Measurements from ENCODE around the gene TPD52L2. TPM values are rescaled to one million over a fixed set of nuclear protein-coding genes. Genes with fewer than 3 reads are reported as not detected.
A peak's percentile ranks its signal among the peaks of the same experiment; 100 is the strongest.
"Not testable (repeated sequence)": the region's sequence is repeated elsewhere in the genome, so short reads cannot be mapped to it uniquely, and the experiment has no call there.

Gene TPD52L2
- total RNA-seq, 1 donor from 2014 or later = 114 TPM

- peak; percentile 92 for DNase-seq (ENCODE audit: low spot score)
These were observed 29.8 kb upstream of the TPD52L2 start for GRCh38 chr20:63835021-63835858.

GRCh38 chr20:63836458-63837344, 28.4 kb upstream of the TPD52L2 start:
- DNase-seq (ENCODE audit: low spot score) = no peak

- no peak for DNase-seq (ENCODE audit: low spot score)
These were observed 27.6 kb upstream of the TPD52L2 start for GRCh38 chr20:63837479-63837878.

- DNase-seq (ENCODE audit: low spot score) = no peak
These were observed 25.4 kb upstream of the TPD52L2 start for GRCh38 chr20:63839620-63840019.

GRCh38 chr20:63840405-63840828, 24.7 kb upstream of the TPD52L2 start:
- DNase-seq (ENCODE audit: low spot score) = peak; percentile 87

- DNase-seq (ENCODE audit: low spot score) = no peak
These were observed 22.8 kb upstream of the TPD52L2 start for GRCh38 chr20:63842258-63842657.

GRCh38 chr20:63843222-63843621, 21.8 kb upstream of the TPD52L2 start:
- DNase-seq (ENCODE audit: low spot score) = no peak

- no peak for DNase-seq (ENCODE audit: low spot score)
These were observed 21.3 kb upstream of the TPD52L2 start for GRCh38 chr20:63843778-63844177.

GRCh38 chr20:63844511-63844991, 20.5 kb upstream of the TPD52L2 start:
- no peak for DNase-seq (ENCODE audit: low spot score)

GRCh38 chr20:63846128-63846771, 18.8 kb upstream of the TPD52L2 start:
- no peak for DNase-seq (ENCODE audit: low spot score)

GRCh38 chr20:63846888-63847236, 18.2 kb upstream of the TPD52L2 start:
- no peak for DNase-seq (ENCODE audit: low spot score)

GRCh38 chr20:63847237-63848002, 17.6 kb upstream of the TPD52L2 start:
- DNase-seq (ENCODE audit: low spot score) = no peak

- DNase-seq (ENCODE audit: low spot score) = no peak
These were observed 16.8 kb upstream of the TPD52L2 start for GRCh38 chr20:63848003-63848911.

- DNase-seq (ENCODE audit: low spot score) = no peak
These were observed 14.2 kb upstream of the TPD52L2 start for GRCh38 chr20:63850689-63851547.

- DNase-seq (ENCODE audit: low spot score) = not testable (repeated sequence)
These were observed 13.5 kb upstream of the TPD52L2 start for GRCh38 chr20:63851548-63851943.

- DNase-seq (ENCODE audit: low spot score) = not testable (repeated sequence)
These were observed 11.4 kb upstream of the TPD52L2 start for GRCh38 chr20:63853733-63854068.

- DNase-seq (ENCODE audit: low spot score) = no peak
These were observed 10.9 kb upstream of the TPD52L2 start for GRCh38 chr20:63854069-63854765.

- no peak for DNase-seq (ENCODE audit: low spot score)
These were observed 10.2 kb upstream of the TPD52L2 start for GRCh38 chr20:63854766-63855362.
